GM12892 (cell line): ENCODE results near the gene FAM107B.

Source experiments
- DNase-seq: peaks from one replicate; pipeline ENCODE4 v3.0.0; 2011; ENCODE audit not compliant: insufficient read length
- FAIRE-seq: peaks from 2 replicates; lab custom pipeline; 2011; peaks lifted over from hg19 to GRCh38; lab: Jason Lieb, UNC
- POLR2A ChIP-seq: IDR thresholded peaks from 2 replicates; pipeline ENCODE4 v1.6.1; 2011; ENCODE audit warnings: low read depth, low read length, control low read depth
- POLR2AphosphoS5 ChIP-seq: IDR thresholded peaks from 2 replicates; pipeline ENCODE4 v1.6.1; 2011; ENCODE audit warnings: low read depth, low read length, control low read depth
- TAF1 ChIP-seq: IDR thresholded peaks from 2 replicates; pipeline ENCODE4 v1.6.1; 2011; ENCODE audit warnings: low read depth, mild to moderate bottlenecking, control low read depth, low read length, borderline replicate concordance

The FAM107B gene

DNA sequence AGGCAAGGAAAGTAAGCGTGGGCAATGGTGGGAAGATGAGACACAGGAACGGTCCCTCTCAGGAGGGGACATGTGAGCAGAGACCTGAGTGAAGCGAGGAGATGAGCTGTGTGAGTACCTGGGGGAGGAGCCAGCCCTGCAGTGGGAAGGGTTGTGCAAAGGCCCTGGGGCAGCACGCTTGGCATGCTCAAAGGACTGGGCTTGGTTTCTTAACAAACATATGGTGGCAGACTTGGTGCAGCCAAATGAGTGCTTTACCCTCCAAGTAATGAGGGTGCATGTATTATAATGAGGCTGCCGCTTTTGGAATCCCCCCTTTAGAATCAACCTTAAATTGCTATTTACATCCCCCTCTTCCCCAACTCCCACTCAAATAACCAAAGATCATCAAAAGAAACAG lies 291.3 kb downstream of the FAM107B start:
- no peak for TF ChIP-seq POLR2A
- TF ChIP-seq POLR2AphosphoS5 = no peak
- no peak for TF ChIP-seq TAF1
- FAIRE-seq (no peak), DNase-seq (no peak)

GRCh38 chr10:14481752-14482151 lies 292.9 kb downstream of the FAM107B start:
- FAIRE-seq (no peak), DNase-seq (no peak)
- TF ChIP-seq POLR2A = no peak
- no peak for TF ChIP-seq TAF1

GRCh38 chr10:14481014-14481413 lies 293.7 kb downstream of the FAM107B start:
- FAIRE-seq = no peak
- no peak for DNase-seq
- TF ChIP-seq POLR2A = no peak
- TF ChIP-seq POLR2AphosphoS5 = no peak
- no peak for TF ChIP-seq TAF1

GRCh38 chr10:14478604-14479003 lies 296.1 kb downstream of the FAM107B start:
- no peak for DNase-seq
- no peak for FAIRE-seq
- TF ChIP-seq POLR2AphosphoS5 (no peak), TAF1 (no peak), POLR2A (no peak)

GRCh38 chr10:14478201-14478600 lies 296.5 kb downstream of the FAM107B start:
- FAIRE-seq = no peak
- no peak for DNase-seq
- TF ChIP-seq POLR2A = no peak
- no peak for TF ChIP-seq POLR2AphosphoS5
- no peak for TF ChIP-seq TAF1

GRCh38 chr10:14477408-14477710 lies 297.3 kb downstream of the FAM107B start:
- no peak for TF ChIP-seq POLR2A
- TF ChIP-seq POLR2AphosphoS5 = no peak
- no peak for TF ChIP-seq TAF1
- FAIRE-seq = no peak
- DNase-seq = no peak

GRCh38 chr10:14476641-14477407 lies 297.9 kb downstream of the FAM107B start:
- no peak for FAIRE-seq
- TF ChIP-seq POLR2AphosphoS5 (no peak), TAF1 (no peak), POLR2A (no peak)

DNA sequence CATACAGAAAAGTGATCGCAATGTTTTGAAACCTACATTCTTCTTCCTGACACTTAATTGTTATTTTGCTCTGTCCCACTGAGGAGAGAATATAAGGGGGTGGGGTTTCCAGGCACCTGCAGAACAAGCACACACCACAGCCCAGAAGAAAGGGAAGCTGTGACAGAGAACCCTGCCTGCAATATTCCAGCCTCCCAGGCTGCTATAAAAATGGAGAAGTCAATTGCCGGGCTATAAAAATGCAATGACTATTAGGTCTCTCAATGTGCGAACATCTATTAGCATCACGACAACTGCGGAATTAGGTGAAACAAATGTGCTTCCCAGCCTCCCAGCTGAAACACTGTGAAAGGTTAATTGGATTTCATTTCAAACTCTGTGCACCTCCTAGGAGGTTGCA lies 298.7 kb downstream of the FAM107B start:
- no peak for FAIRE-seq
- no peak for DNase-seq
- TF ChIP-seq POLR2A = no peak
- TF ChIP-seq POLR2AphosphoS5 = no peak
- no peak for TF ChIP-seq TAF1

More at GRCh38 chr10:14476641-14477407, 297.9 kb downstream of the FAM107B start:
- DNase-seq = no peak

- DNase-seq (no peak), FAIRE-seq (no peak)
- TF ChIP-seq POLR2A = no peak
- no peak for TF ChIP-seq POLR2AphosphoS5
Measured at GRCh38 chr10:14474656-14475055, 300.0 kb downstream of the FAM107B start.

DNA sequence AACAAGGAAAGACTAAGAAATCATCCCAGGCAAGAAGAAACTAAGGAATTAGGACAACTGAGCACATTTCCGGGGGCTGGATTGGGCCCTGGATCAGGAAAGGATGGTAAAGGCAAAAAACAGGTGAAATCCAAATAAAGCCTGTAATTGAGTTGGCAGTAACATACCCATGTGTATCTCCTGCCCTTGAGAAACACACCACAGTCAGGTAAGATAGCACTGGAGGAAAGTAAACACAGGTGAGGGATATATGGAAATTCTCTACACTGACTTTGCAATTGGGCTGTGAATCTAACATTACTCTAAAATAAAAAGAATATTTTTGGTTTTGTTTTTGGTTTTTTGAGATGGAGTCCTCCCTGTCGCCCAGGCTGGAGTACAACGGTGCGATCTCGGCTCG lies 303.8 kb downstream of the FAM107B start:
- TF ChIP-seq TAF1 (no peak), POLR2AphosphoS5 (no peak), POLR2A (no peak)
- FAIRE-seq (no peak), DNase-seq (no peak)

- DNase-seq (no peak), FAIRE-seq (no peak)
- no peak for TF ChIP-seq TAF1
- no peak for TF ChIP-seq POLR2AphosphoS5
- no peak for TF ChIP-seq POLR2A
Measured at GRCh38 chr10:14468726-14469125, 306.0 kb downstream of the FAM107B start.
